HCT116 (cell line): ENCODE data around the gene P2RX3.

Experiments used
- CTCF ChIP-seq, 3 experiments: fragments of 200-600 bp in 1 of 3; sonication (generic) in 1 of 3; IDR thresholded peaks in 2 of 3; conservative IDR thresholded peaks in 1 of 3; 2 replicates each; pipeline ENCODE4 v1.5.1; 2012 to 2017; ENCODE audit warnings: low read depth in 2 of 3, low read length in 2 of 3, antibody characterized with exemption in 1 of 3, borderline replicate concordance in 1 of 3, control low read depth in 1 of 3, mild to moderate bottlenecking in 1 of 3, mixed read lengths in 1 of 3, mixed run types in 1 of 3, moderate library complexity in 1 of 3; ENCODE audit not compliant: insufficient read depth in 1 of 3
- EGR1 ChIP-seq: IDR thresholded peaks from 2 replicates; pipeline ENCODE4 v1.6.1; 2012; ENCODE audit warnings: low read depth
- POLR2AphosphoS5 ChIP-seq: IDR thresholded peaks from 2 replicates; pipeline ENCODE4 v1.6.1; 2011; ENCODE audit warnings: mild to moderate bottlenecking, low read depth, low read length, moderate library complexity

- peak; percentile 44 to 69 (median 67); a peak in 5 of 6 replicates for TF ChIP-seq CTCF (IDR thresholded peaks at IDR 0.05 in 2 of 3, conservative IDR thresholded peaks at IDR 0.05 in 1 of 3; ENCODE audit: borderline replicate concordance in 1 of 3, insufficient read depth in 1 of 3, low read depth in 2 of 3, low read length in 2 of 3)
- no peak for TF ChIP-seq EGR1
- no peak for TF ChIP-seq POLR2AphosphoS5
Measured at GRCh38 chr11:57345555-57346211, 7.5 kb downstream of the P2RX3 start.
